ENCODE data around the gene IDI1.

GRCh38 chr10:1002425-1003006, 46.4 kb downstream of the IDI1 start:
- TF ChIP-seq, protein P1, sequence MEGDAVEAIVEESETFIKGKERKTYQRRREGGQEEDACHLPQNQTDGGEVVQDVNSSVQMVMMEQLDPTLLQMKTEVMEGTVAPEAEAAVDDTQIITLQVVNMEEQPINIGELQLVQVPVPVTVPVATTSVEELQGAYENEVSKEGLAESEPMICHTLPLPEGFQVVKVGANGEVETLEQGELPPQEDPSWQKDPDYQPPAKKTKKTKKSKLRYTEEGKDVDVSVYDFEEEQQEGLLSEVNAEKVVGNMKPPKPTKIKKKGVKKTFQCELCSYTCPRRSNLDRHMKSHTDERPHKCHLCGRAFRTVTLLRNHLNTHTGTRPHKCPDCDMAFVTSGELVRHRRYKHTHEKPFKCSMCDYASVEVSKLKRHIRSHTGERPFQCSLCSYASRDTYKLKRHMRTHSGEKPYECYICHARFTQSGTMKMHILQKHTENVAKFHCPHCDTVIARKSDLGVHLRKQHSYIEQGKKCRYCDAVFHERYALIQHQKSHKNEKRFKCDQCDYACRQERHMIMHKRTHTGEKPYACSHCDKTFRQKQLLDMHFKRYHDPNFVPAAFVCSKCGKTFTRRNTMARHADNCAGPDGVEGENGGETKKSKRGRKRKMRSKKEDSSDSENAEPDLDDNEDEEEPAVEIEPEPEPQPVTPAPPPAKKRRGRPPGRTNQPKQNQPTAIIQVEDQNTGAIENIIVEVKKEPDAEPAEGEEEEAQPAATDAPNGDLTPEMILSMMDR (IDR thresholded peaks at IDR 0.05; ENCODE audit: insufficient read depth, low read length, poor library complexity, severe bottlenecking), result no peak
- no peak for TF ChIP-seq EZH2phosphoT487 (conservative IDR thresholded peaks at IDR 0.05; ENCODE audit: low read length)

Measured in SU-DHL-6 (cell line).